ENCODE data around the gene NEURL1.

The NEURL1 gene

GRCh38 chr10:103557455-103557854 lies 64.0 kb downstream of the NEURL1 start:
- H3K79me2 ChIP-seq (ENCODE audit: insufficient read depth, low read length): no peaks in the 10 kb centered on the region
- H3K4me3 ChIP-seq (ENCODE audit: insufficient read depth, low read length, poor library complexity, severe bottlenecking): no peak overlapping the region
- no peaks in the 10 kb centered on the region for H3K36me3 ChIP-seq (ENCODE audit: low read length)
- no peak overlapping the region for H2AFZ ChIP-seq (ENCODE audit: low read depth, low read length, severe bottlenecking)
- H3K4me2 ChIP-seq (ENCODE audit: low read depth, low read length, poor library complexity, severe bottlenecking): no peak overlapping the region
- no peaks in the 10 kb centered on the region for H3K9me3 ChIP-seq (ENCODE audit: insufficient read depth, low read length)
- no peaks in the 10 kb centered on the region for H4K20me1 ChIP-seq (ENCODE audit: low read depth, low read length)
- H3K27me3 ChIP-seq (ENCODE audit: low read length): no peaks in the 10 kb centered on the region
- TF ChIP-seq EZH2phosphoT487 (conservative IDR thresholded peaks at IDR 0.05; ENCODE audit: low read length): no peak
- TF ChIP-seq CTCF (IDR thresholded peaks at IDR 0.05; ENCODE audit: insufficient read depth, low read length, poor library complexity, severe bottlenecking): no peak
- no peaks in the 10 kb centered on the region for H3F3A ChIP-seq (ENCODE audit: insufficient read depth)
- no peaks in the 10 kb centered on the region for H3K9me2 ChIP-seq (replicated peaks; ENCODE audit: insufficient read depth, low read length)
- H3K9ac ChIP-seq (ENCODE audit: low read length): no peak overlapping the region
- H3K27ac ChIP-seq (ENCODE audit: low read depth, low read length): no peak overlapping the region

- no peak overlapping the region for H3K27ac ChIP-seq (ENCODE audit: low read depth, low read length)
- H4K20me1 ChIP-seq (ENCODE audit: low read depth, low read length): no peaks in the 10 kb centered on the region
- H3K4me2 ChIP-seq (ENCODE audit: low read depth, low read length, poor library complexity, severe bottlenecking): no peak overlapping the region
- H3K4me3 ChIP-seq (ENCODE audit: insufficient read depth, low read length, poor library complexity, severe bottlenecking): no peak overlapping the region
- H3F3A ChIP-seq (ENCODE audit: insufficient read depth): no peaks in the 10 kb centered on the region
- H3K9me3 ChIP-seq (ENCODE audit: insufficient read depth, low read length): no peaks in the 10 kb centered on the region
- H3K79me2 ChIP-seq (ENCODE audit: insufficient read depth, low read length): no peaks in the 10 kb centered on the region
- H2AFZ ChIP-seq (ENCODE audit: low read depth, low read length, severe bottlenecking): no peak overlapping the region
- H3K36me3 ChIP-seq (ENCODE audit: low read length): no peaks in the 10 kb centered on the region
- H3K9ac ChIP-seq (ENCODE audit: low read length): no peak overlapping the region
- no peaks in the 10 kb centered on the region for H3K9me2 ChIP-seq (replicated peaks; ENCODE audit: insufficient read depth, low read length)
- TF ChIP-seq CTCF (IDR thresholded peaks at IDR 0.05; ENCODE audit: insufficient read depth, low read length, poor library complexity, severe bottlenecking) (no peak), EZH2phosphoT487 (conservative IDR thresholded peaks at IDR 0.05; ENCODE audit: low read length) (no peak)
- H3K27me3 ChIP-seq (ENCODE audit: low read length): no peaks in the 10 kb centered on the region
Measured at GRCh38 chr10:103558911-103559310, 65.4 kb downstream of the NEURL1 start.

GRCh38 chr10:103559776-103560175 lies 66.3 kb downstream of the NEURL1 start:
- H3F3A ChIP-seq (ENCODE audit: insufficient read depth): no peaks in the 10 kb centered on the region
- H3K9me2 ChIP-seq (replicated peaks; ENCODE audit: insufficient read depth, low read length): no peaks in the 10 kb centered on the region
- H3K4me2 ChIP-seq (ENCODE audit: low read depth, low read length, poor library complexity, severe bottlenecking): no peak overlapping the region
- no peak overlapping the region for H3K9ac ChIP-seq (ENCODE audit: low read length)
- H3K27ac ChIP-seq (ENCODE audit: low read depth, low read length): no peak overlapping the region
- no peaks in the 10 kb centered on the region for H4K20me1 ChIP-seq (ENCODE audit: low read depth, low read length)
- no peak overlapping the region for H2AFZ ChIP-seq (ENCODE audit: low read depth, low read length, severe bottlenecking)
- no peaks in the 10 kb centered on the region for H3K36me3 ChIP-seq (ENCODE audit: low read length)
- H3K9me3 ChIP-seq (ENCODE audit: insufficient read depth, low read length): no peaks in the 10 kb centered on the region
- no peak overlapping the region for H3K4me3 ChIP-seq (ENCODE audit: insufficient read depth, low read length, poor library complexity, severe bottlenecking)
- H3K79me2 ChIP-seq (ENCODE audit: insufficient read depth, low read length): no peaks in the 10 kb centered on the region
- no peaks in the 10 kb centered on the region for H3K27me3 ChIP-seq (ENCODE audit: low read length)
- no peak for TF ChIP-seq CTCF (IDR thresholded peaks at IDR 0.05; ENCODE audit: insufficient read depth, low read length, poor library complexity, severe bottlenecking)
- no peak for TF ChIP-seq EZH2phosphoT487 (conservative IDR thresholded peaks at IDR 0.05; ENCODE audit: low read length)
